Measurements from ENCODE around the gene CR1L.
"Not testable (repeated sequence)": the region's sequence is repeated elsewhere in the genome, so short reads cannot be mapped to it uniquely, and the experiment has no call there.

The CR1L gene

GRCh38 chr1:207747627-207748492 is 102.9 kb downstream of the CR1L start:
- DNase-seq, result no peak

GRCh38 chr1:207748737-207749528 is 104.0 kb downstream of the CR1L start:
- no peak for DNase-seq

- DNase-seq, result no peak
Measured at GRCh38 chr1:207750631-207751305, 105.8 kb downstream of the CR1L start.

GRCh38 chr1:207751463-207751789 is 106.5 kb downstream of the CR1L start:
- not testable (repeated sequence) for DNase-seq

- peak; percentile 92 for DNase-seq
Measured at GRCh38 chr1:207751790-207752455, 107.0 kb downstream of the CR1L start, which contains the start of gene CD46. Gene CD46 (plus strand): TSS chr1:207752054. CDS start chr1:207752213, 159 bp downstream.

GRCh38 chr1:207752456-207752998 is 107.6 kb downstream of the CR1L start:
- peak; percentile 3 for DNase-seq

GRCh38 chr1:207753611-207754010 is 108.7 kb downstream of the CR1L start:
- no peak for DNase-seq

- no peak for DNase-seq
Measured at GRCh38 chr1:207754011-207754410, 109.1 kb downstream of the CR1L start.

GRCh38 chr1:207754974-207755700 is 110.2 kb downstream of the CR1L start:
- no peak for DNase-seq

GRCh38 chr1:207755846-207756693 is 111.1 kb downstream of the CR1L start:
- DNase-seq, result no peak

GRCh38 chr1:207762622-207763021 is 117.7 kb downstream of the CR1L start:
- no peak for DNase-seq

GRCh38 chr1:207763091-207763490 is 118.2 kb downstream of the CR1L start:
- no peak for DNase-seq

GRCh38 chr1:207763972-207764371 is 119.0 kb downstream of the CR1L start:
- DNase-seq, result no peak

- no peak for DNase-seq
Measured at GRCh38 chr1:207766569-207766968, 121.6 kb downstream of the CR1L start.

GRCh38 chr1:207770514-207770913 is 125.6 kb downstream of the CR1L start:
- DNase-seq, result not testable (repeated sequence)

All from fibroblast of skin of back (primary cell).